Measurements from ENCODE around the gene STARD8.

Gene STARD8

GRCh38 chrX:68751372-68751771, 103.9 kb downstream of the STARD8 start:
- no peak for TF ChIP-seq CTCF (IDR thresholded peaks at IDR 0.05; ENCODE audit: borderline replicate concordance, insufficient read depth, low read depth, low read length)
- H3K4me3 ChIP-seq (ENCODE audit: low read depth, low read length) = no peak overlapping the region

- TF ChIP-seq CTCF (IDR thresholded peaks at IDR 0.05; ENCODE audit: borderline replicate concordance, insufficient read depth, low read depth, low read length) = no peak
These were observed 105.8 kb downstream of the STARD8 start for GRCh38 chrX:68753218-68753617.

GRCh38 chrX:68754406-68754805, 106.9 kb downstream of the STARD8 start:
- TF ChIP-seq CTCF (IDR thresholded peaks at IDR 0.05; ENCODE audit: borderline replicate concordance, insufficient read depth, low read depth, low read length) = no peak

More at GRCh38 chrX:68753218-68753617, 105.8 kb downstream of the STARD8 start:
- H3K4me3 ChIP-seq (ENCODE audit: low read depth, low read length) = no peak overlapping the region

GRCh38 chrX:68755616-68756125, 108.2 kb downstream of the STARD8 start:
- no peak for TF ChIP-seq CTCF (IDR thresholded peaks at IDR 0.05; ENCODE audit: borderline replicate concordance, insufficient read depth, low read depth, low read length)
- H3K4me3 ChIP-seq (ENCODE audit: low read depth, low read length) = no peak overlapping the region

More at GRCh38 chrX:68754406-68754805, 106.9 kb downstream of the STARD8 start:
- H3K4me3 ChIP-seq (ENCODE audit: low read depth, low read length) = no peak overlapping the region

- no peak for TF ChIP-seq CTCF (IDR thresholded peaks at IDR 0.05; ENCODE audit: borderline replicate concordance, insufficient read depth, low read depth, low read length)
- H3K4me3 ChIP-seq (ENCODE audit: low read depth, low read length) = no peak overlapping the region
These were observed 109.9 kb downstream of the STARD8 start for GRCh38 chrX:68757331-68757730.

GRCh38 chrX:68757731-68758130, 110.3 kb downstream of the STARD8 start:
- TF ChIP-seq CTCF (IDR thresholded peaks at IDR 0.05; ENCODE audit: borderline replicate concordance, insufficient read depth, low read depth, low read length) = no peak
- no peak overlapping the region for H3K4me3 ChIP-seq (ENCODE audit: low read depth, low read length)

- TF ChIP-seq CTCF (IDR thresholded peaks at IDR 0.05; ENCODE audit: borderline replicate concordance, insufficient read depth, low read depth, low read length) = no peak
- H3K4me3 ChIP-seq (ENCODE audit: low read depth, low read length) = no peak overlapping the region
These were observed 111.2 kb downstream of the STARD8 start for GRCh38 chrX:68758671-68759070.

All from GM12875 (cell line).